K562 (cell line): Measurements from ENCODE around the gene RASSF1. TPM values are rescaled to one million over a fixed set of nuclear protein-coding genes. Genes with fewer than 3 reads are reported as not detected.

Source experiments
- ATAC-seq: fragments of 200-7000 bp; cut with Tn5 transposase; 3 replicates; pipeline ENCODE4 v1.9.1; 2020; ENCODE audit warnings: moderate library complexity
- BruUV-seq: library from RNA; stranded (reverse); fragments of 400-500 nt; replicated peaks from 2 replicates; lab custom pipeline; 2021; lab: Mats Ljungman, UMichigan
- CTCF ChIA-PET: fragments of 300-600 bp; formaldehyde crosslinking; extraction: SDS; loops from one replicate; lab custom pipeline; 2021; ENCODE audit warnings: low intra/inter-chr PET ratio; lab: Yijun Ruan, JAX
- POLR2A ChIA-PET: fragments of 300-600, 350-650 bp; sonication (Branson Sonifier 250); formaldehyde crosslinking; extraction: SDS; loops from one replicate; lab custom pipeline; 2021; ENCODE audit warnings: antibody characterized with exemption, inconsistent platforms; lab: Yijun Ruan, JAX
- DNase-seq, 4 experiments: peaks; one replicate each; pipeline versions ENCODE4 v3.0.0 to v3.0.0-alpha.2; 2011 to 2018; ENCODE audit warnings: low spot score in 3 of 4, mixed read lengths in 3 of 4; ENCODE audit errors: extremely low read depth in 1 of 4
- FAIRE-seq: peaks from 2 replicates; lab custom pipeline; 2011; peaks lifted over from hg19 to GRCh38; lab: Jason Lieb, UNC
- H2AFZ ChIP-seq: 2 replicates; pipeline ENCODE4 v1.6.0; 2011; ENCODE audit warnings: low read depth, low read length, control low read depth, inconsistent platforms
- H3K27ac ChIP-seq: fragments of 200-600 bp; 3 replicates; pipeline ENCODE4 v1.8.0; 2011; ENCODE audit warnings: low read depth, mild to moderate bottlenecking, control low read depth, inconsistent platforms, low read length, moderate library complexity, mixed read lengths; ENCODE audit errors: extremely low read depth
- H3K27me3 ChIP-seq, 2 experiments: fragments of 300-600 bp in 1 of 2; 2 replicates in 1 of 2; 3 replicates in 1 of 2; pipeline versions ENCODE4 v1.6.0 to v1.8.0; 2011; ENCODE audit warnings: inconsistent platforms in 2 of 2, low read length in 2 of 2, mild to moderate bottlenecking in 1 of 2, mixed read lengths in 1 of 2, moderate library complexity in 1 of 2; ENCODE audit not compliant: control insufficient read depth in 2 of 2, insufficient read depth in 2 of 2
- H3K36me3 ChIP-seq: fragments of 300-600 bp; 3 replicates; pipeline ENCODE4 v1.8.0; 2011; ENCODE audit warnings: mild to moderate bottlenecking, low read length, inconsistent platforms; ENCODE audit not compliant: control insufficient read depth, insufficient read depth
- H3K4me1 ChIP-seq, 2 experiments: fragments of 200-600 bp in 1 of 2; replicated peaks in 1 of 2; 2 replicates in 1 of 2; 3 replicates in 1 of 2; pipeline versions ENCODE4 v1.5.1 to v1.8.0; 2011; ENCODE audit warnings: inconsistent platforms in 2 of 2, low read length in 2 of 2, mild to moderate bottlenecking in 1 of 2, mixed read lengths in 1 of 2, moderate library complexity in 1 of 2; ENCODE audit not compliant: control insufficient read depth in 2 of 2, insufficient read depth in 2 of 2
- H3K4me2 ChIP-seq: 2 replicates; pipeline ENCODE4 v1.6.1; 2011; ENCODE audit warnings: low read length, control low read depth, inconsistent platforms, mixed read lengths; ENCODE audit not compliant: insufficient read depth
- H3K4me3 ChIP-seq: fragments of 200-600 bp; sonication (generic), shearing (Covaris generic); 2 replicates; pipeline ENCODE4 v1.5.1; 2016; ENCODE audit warnings: control low read depth, inconsistent platforms
- H3K79me2 ChIP-seq: fragments of 200-600 bp; 3 replicates; pipeline ENCODE4 v1.8.0; 2011; ENCODE audit warnings: low read length, inconsistent platforms; ENCODE audit not compliant: control insufficient read depth, insufficient read depth
- H3K9ac ChIP-seq, 2 experiments: 2 replicates each; pipeline versions ENCODE4 v1.6.0 to v1.6.1; 2011; ENCODE audit warnings: low read depth in 2 of 2, low read length in 2 of 2, control low read depth in 1 of 2, inconsistent platforms in 1 of 2, mild to moderate bottlenecking in 1 of 2, mixed read lengths in 1 of 2; ENCODE audit not compliant: insufficient read depth in 1 of 2
- H3K9me1 ChIP-seq: one replicate; pipeline ENCODE4 v1.6.0; 2011; ENCODE audit warnings: inconsistent platforms, mild to moderate bottlenecking, low read length, moderate library complexity; ENCODE audit not compliant: control insufficient read depth, insufficient read depth
- H3K9me3 ChIP-seq: replicated peaks from 2 replicates; pipeline ENCODE4 v1.5.1; 2011; ENCODE audit warnings: low read depth, low read length, inconsistent platforms; ENCODE audit not compliant: control insufficient read depth, insufficient read depth
- H4K20me1 ChIP-seq: replicated peaks from 2 replicates; pipeline ENCODE4 v1.6.1; 2011; ENCODE audit warnings: low read length, inconsistent platforms, mixed read lengths; ENCODE audit not compliant: control insufficient read depth, insufficient read depth
- BMI1 ChIP-seq: fragments of 150-350 bp; IDR thresholded peaks from 2 replicates; pipeline ENCODE4 v1.6.1; 2014; ENCODE audit warnings: low read length
- BRF2 ChIP-seq: IDR thresholded peaks from 3 replicates; pipeline ENCODE4 v1.6.1; 2011; ENCODE audit warnings: borderline replicate concordance, mild to moderate bottlenecking; ENCODE audit not compliant: insufficient read length, insufficient read depth
- CHD1 ChIP-seq: fragments of 200-600 bp; sonication (generic); IDR thresholded peaks from one replicate; pipeline ENCODE4 v1.6.1; 2012; ENCODE audit warnings: mild to moderate bottlenecking, moderate library complexity, low read length, inconsistent platforms
- HNRNPH1 ChIP-seq: fragments of 200-400 bp; formaldehyde crosslinking; optimal IDR thresholded peaks from 2 replicates; pipeline ENCODE3; 2017; ENCODE audit warnings: low read depth, mild to moderate bottlenecking, low read length, moderate library complexity
- MAFG ChIP-seq: fragments of 450-650 bp; conservative IDR thresholded peaks from 2 replicates; pipeline ENCODE4 v1.6.1; 2016; ENCODE audit warnings: missing genetic modification characterization, missing compliant biosample characterization
- MBD2 ChIP-seq: sonication (generic); IDR thresholded peaks from 2 replicates; pipeline ENCODE4 v1.6.1; 2016; ENCODE audit warnings: low read depth, borderline replicate concordance
- NELFE ChIP-seq: IDR thresholded peaks from 2 replicates; pipeline ENCODE4 v1.6.1; 2011; ENCODE audit warnings: mild to moderate bottlenecking; ENCODE audit not compliant: insufficient read depth, insufficient read length
- POLR2A ChIP-seq: fragments of 450-650 bp; conservative IDR thresholded peaks from 2 replicates; pipeline ENCODE4 v1.6.1; 2016
- POU5F1 ChIP-seq: fragments of 150-350 bp; IDR thresholded peaks from 2 replicates; pipeline ENCODE4 v1.6.1; 2014; ENCODE audit warnings: borderline replicate concordance, low read length, low read depth, mild to moderate bottlenecking; ENCODE audit not compliant: partially characterized antibody
- SFPQ ChIP-seq: fragments of 200-400 bp; formaldehyde crosslinking; IDR thresholded peaks from 2 replicates; pipeline ENCODE4 v1.6.1; 2017; ENCODE audit warnings: mild to moderate bottlenecking, low read depth, low read length, moderate library complexity
- TCF3 ChIP-seq: sonication (generic); formaldehyde crosslinking; IDR thresholded peaks from 2 replicates; pipeline ENCODE4 v1.4.0; 2020; ENCODE audit warnings: mild to moderate bottlenecking, missing genetic modification reagents
- TCFL5 ChIP-seq: fragments of 250-450 bp; sonication (Bioruptor Pico); conservative IDR thresholded peaks from 2 replicates; pipeline ENCODE4 v1.6.1; 2021; ENCODE audit warnings: mild to moderate bottlenecking, moderate library complexity, matching md5 sums
- ZBTB43 ChIP-seq: sonication (generic); formaldehyde crosslinking; IDR thresholded peaks from 2 replicates; pipeline ENCODE4 v1.8.0; 2023; ENCODE audit warnings: mild to moderate bottlenecking, missing genetic modification reagents
- ZNF263 ChIP-seq: sonication (generic); formaldehyde crosslinking; IDR thresholded peaks from 2 replicates; pipeline ENCODE4 v1.8.0; 2022; ENCODE audit warnings: mild to moderate bottlenecking, missing genetic modification reagents, borderline replicate concordance
- ZNF436 ChIP-seq: fragments of 250-450, 450-650 bp; sonication (Bioruptor Pico); formaldehyde crosslinking; IDR thresholded peaks from 2 replicates; pipeline ENCODE4 v1.7.0; 2020; ENCODE audit warnings: mild to moderate bottlenecking
- ZNF511 ChIP-seq: sonication (generic); formaldehyde crosslinking; IDR thresholded peaks from 2 replicates; pipeline ENCODE4 v1.8.0; 2022; ENCODE audit warnings: mild to moderate bottlenecking, missing genetic modification reagents
- ZNF586 ChIP-seq: fragments of 450-650 bp; formaldehyde crosslinking; conservative IDR thresholded peaks from 2 replicates; pipeline ENCODE4 v1.4.0; 2020; ENCODE audit warnings: mild to moderate bottlenecking, moderate library complexity
- WGBS: fragments of 100-300 bp; shearing (Covaris generic); methylation state at CpG from one replicate; pipeline ENCODE4 v1.1.6; 2016; ENCODE audit warnings: low coverage, mixed read lengths; ENCODE audit not compliant: insufficient coverage; ENCODE audit errors: missing lambda C conversion rate; 5-methylcytosine and 5-hydroxymethylcytosine counted together
- in situ Hi-C: fragments of 300-500 bp; cut with MboI; formaldehyde crosslinking; loops from 4 replicates; pipeline ENCODE4 v1.15.0; 2018; ENCODE audit warnings: inconsistent platforms, mixed read lengths
- intact Hi-C: fragments of 100-400 bp; cut with micrococcal nuclease; formaldehyde crosslinking; loops from 2 replicates; pipeline ENCODE4 v1.14.2; 2022
- polyA plus RNA-seq, 8 experiments: library from polyadenylated mRNA; depleted of rRNA in 4 of 8; stranded (reverse) in 5 of 8; unstranded in 3 of 8; fragments of >200 nt; fragmentation: Nextera tagmentation in 2 of 8; fragmentation: Illumina TruSeq in 1 of 8; extraction: Ambion mirVana in 2 of 8; extraction: Trizol in 1 of 8; gene quantifications; 2 replicates each; pipeline versions ENCODE4 v1.2.1 to v1.2.3, GENCODE V29; 2011 to 2014; ENCODE audit warnings: inconsistent platforms in 1 of 8, missing spikeins in 1 of 8
- total RNA-seq, 7 experiments: library from RNA; depleted of rRNA in 6 of 7; stranded (reverse); fragments of >200 nt in 6 of 7; fragmentation: Illumina TruSeq in 2 of 7; extraction: Trizol in 2 of 7; gene quantifications; 2 replicates each; pipeline versions ENCODE4 v1.2.1 to v1.2.3, GENCODE V29; 2011 to 2021; ENCODE audit warnings: low replicate concordance in 1 of 7

The RASSF1 gene
- total and polyA plus RNA-seq, 9 of the 15 experiments (the other 6 are each of a cell fraction or from before 2014, with no cell fraction given), result 3.6 to 57.1 (median 24.6) TPM

- Histone ChIP-seq H3K27ac (peak within 1 kb of the TSS; percentile 77), H3K4me2 (peak within 1 kb of the TSS; percentile 86), H2AFZ (peak within 1 kb of the TSS; percentile 98), H3K9me3 (no peaks in the 10 kb centered on the region; the same call in 1 of the 2 replicates), H3K9me1 (peaks cover 6% of the 10 kb centered on the region), H3K9ac (peak within 1 kb of the TSS; percentile 73 to 93), H3K4me3 (peak within 1 kb of the TSS; percentile 72), H3K36me3 (peaks cover 49% of the 10 kb centered on the region; the same call in 2 of the 3 replicates), H3K27me3 (no peaks in the 10 kb centered on the region), H4K20me1 (peaks cover 4% of the 10 kb centered on the region; the same call in 1 of the 2 replicates), H3K79me2 (peaks cover 30% of the 10 kb centered on the region), H3K4me1 (peaks cover 13 to 43% of the 10 kb centered on the region in 2 experiments; a peak in 4 of 5 replicates)
- ChIA-PET CTCF (no interaction called here), POLR2A (interaction anchor here (0.6 to 1.6 kb wide), 8 partner anchors 9 to 252 kb away, joined by 3 to 12 read pairs (median 4); partner anchors contain the start of gene RASSF1)
- intact Hi-C loops (no loop called here), in situ Hi-C loops (no loop called here)
- WGBS, result 0% methylated on average over 43 of the region's 64 CpGs
- peak; percentile 85 to 90 (median 89) for DNase-seq
- peak; percentile 96 for FAIRE-seq
- peak; percentile 97 for ATAC-seq
- no TSS peak for BruUV-seq
- no peak for TF ChIP-seq BRF2
- no peak for TF ChIP-seq ZNF586
- TF ChIP-seq BMI1, result no peak
- no peak for TF ChIP-seq MAFG (tag)
- TF ChIP-seq TCFL5 (CRISPR knock-in tag), result no peak
- no peak for TF ChIP-seq HNRNPH1
- TF ChIP-seq POU5F1, result peak; percentile 47
- no peak for TF ChIP-seq NELFE
- TF ChIP-seq MBD2, result peak; percentile 90
- TF ChIP-seq TCF3 (CRISPR knock-in tag), result 0 out of 2 replicates have a peak, but pooled peaks have one; percentile 12
- no peak for TF ChIP-seq SFPQ
- TF ChIP-seq ZNF263, result peak; percentile 53; the same call in 1 of the 2 replicates
- TF ChIP-seq POLR2A, result peak; percentile 71
- no peak for TF ChIP-seq ZNF436 (CRISPR knock-in tag)
- no peak for TF ChIP-seq ZBTB43 (CRISPR knock-in tag)
- TF ChIP-seq ZNF511 (CRISPR knock-in tag), result 0 out of 2 replicates have a peak, but pooled peaks have one; percentile 8
- no peak for TF ChIP-seq CHD1
Observed at GRCh38 chr3:50350527-50351322, 10.1 kb upstream of the RASSF1 start, which contains the start of the genes CYB561D2 and NPRL2. TSS of gene CYB561D2 (plus strand) at chr3:50350862. CDS start at chr3:50351434, 572 bp downstream. TSS of gene NPRL2 (minus strand) at chr3:50350775. CDS start at chr3:50350652, 123 bp downstream.
